OCI-LY3 (cell line): ENCODE measurements around the gene SENP5.

Experiments
- H2AFZ ChIP-seq: fragments of 200-600, 300-600 bp; shearing (Covaris generic); 2 replicates; pipeline ENCODE4 v1.6.0; 2014; ENCODE audit warnings: antibody characterized with exemption, low read depth, low read length
- H3K27ac ChIP-seq: fragments of 200-600, 300-600 bp; sonication (generic); 2 replicates; pipeline ENCODE4 v1.5.1; 2014; ENCODE audit warnings: mild to moderate bottlenecking, low read length, moderate library complexity, mixed read lengths
- H3K27me3 ChIP-seq: fragments of 200-600, 300-600 bp; sonication (generic); 2 replicates; pipeline ENCODE4 v1.6.1; 2014; ENCODE audit warnings: low read depth, low read length, mixed read lengths
- H3K36me3 ChIP-seq: fragments of 200-600, 300-600 bp; sonication (generic); replicated peaks from 2 replicates; pipeline ENCODE3; 2014; ENCODE audit warnings: low read depth, low read length, mixed read lengths
- H3K4me1 ChIP-seq: fragments of 300-600, 200-600 bp; sonication (generic); 2 replicates; pipeline ENCODE4 v1.6.1; 2014; ENCODE audit warnings: low read length, mixed read lengths
- H3K4me2 ChIP-seq: fragments of 200-600, 300-600 bp; sonication (generic); 2 replicates; pipeline ENCODE4 v1.6.1; 2014; ENCODE audit warnings: low read length, mixed read lengths
- H3K4me3 ChIP-seq: fragments of 300-600, 200-600 bp; sonication (generic); 2 replicates; pipeline ENCODE4 v1.5.1; 2014; ENCODE audit warnings: antibody characterized with exemption, mild to moderate bottlenecking, low read length, moderate library complexity
- H3K79me2 ChIP-seq: fragments of 300-600, 200-600 bp; shearing (Covaris generic); 2 replicates; pipeline ENCODE4 v1.6.1; 2014; ENCODE audit warnings: mild to moderate bottlenecking, low read length, mixed read lengths
- H3K9ac ChIP-seq: fragments of 300-600, 200-600 bp; shearing (Covaris generic); 2 replicates; pipeline ENCODE4 v1.6.0; 2014; ENCODE audit warnings: mild to moderate bottlenecking, low read length, moderate library complexity
- H3K9me3 ChIP-seq: fragments of 200-600, 300-600 bp; shearing (Covaris generic); 2 replicates; pipeline ENCODE4 v1.6.1; 2014; ENCODE audit warnings: low read length, mixed read lengths; ENCODE audit not compliant: insufficient read depth
- H4K20me1 ChIP-seq: fragments of 200-600, 300-600 bp; sonication (generic); 2 replicates; pipeline ENCODE4 v1.6.1; 2016; ENCODE audit warnings: low read length, mixed read lengths; ENCODE audit not compliant: insufficient read depth
- EZH2phosphoT487 ChIP-seq: fragments of 200-600 bp; shearing (Covaris generic); IDR thresholded peaks from 2 replicates; pipeline ENCODE4 v1.6.1; 2018; ENCODE audit warnings: antibody characterized with exemption, mixed run types, low read depth
- TF ChIP-seq, protein P1 (sequence below): fragments of 200-600, 300-600 bp; sonication (generic); IDR thresholded peaks from 2 replicates; pipeline ENCODE4 v1.5.1; 2014; ENCODE audit warnings: antibody characterized with exemption, low read length, low read depth

SENP5 gene

DNA sequence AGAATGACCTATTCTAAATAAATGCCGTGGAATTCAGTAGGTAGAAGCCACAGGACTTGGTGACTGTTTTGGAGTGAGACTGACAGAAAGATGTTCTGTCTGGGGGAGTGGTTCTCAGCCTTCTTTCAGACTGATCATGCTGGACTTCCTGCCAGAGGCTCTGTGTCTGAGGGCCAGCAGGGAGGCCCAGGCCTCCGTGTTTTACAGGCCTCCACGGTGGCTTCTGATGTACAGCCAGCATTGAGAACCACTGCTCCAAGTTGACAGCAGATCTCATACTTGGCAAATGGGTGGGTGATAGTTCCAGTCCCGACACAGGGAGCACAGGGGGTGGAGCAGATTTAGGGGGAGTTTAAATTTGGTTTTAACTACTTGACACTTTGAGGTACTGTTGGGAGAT lies 107.6 kb downstream of the SENP5 start:
- no peak overlapping the region for H3K4me3 ChIP-seq
- no peak overlapping the region for H3K4me2 ChIP-seq
- no peaks in the 10 kb centered on the region for H3K79me2 ChIP-seq
- H3K27ac ChIP-seq, result no peak overlapping the region
- no peaks in the 10 kb centered on the region for H4K20me1 ChIP-seq
- no peak overlapping the region for H3K9ac ChIP-seq
- TF ChIP-seq EZH2phosphoT487, result no peak
- TF ChIP-seq, protein P1, sequence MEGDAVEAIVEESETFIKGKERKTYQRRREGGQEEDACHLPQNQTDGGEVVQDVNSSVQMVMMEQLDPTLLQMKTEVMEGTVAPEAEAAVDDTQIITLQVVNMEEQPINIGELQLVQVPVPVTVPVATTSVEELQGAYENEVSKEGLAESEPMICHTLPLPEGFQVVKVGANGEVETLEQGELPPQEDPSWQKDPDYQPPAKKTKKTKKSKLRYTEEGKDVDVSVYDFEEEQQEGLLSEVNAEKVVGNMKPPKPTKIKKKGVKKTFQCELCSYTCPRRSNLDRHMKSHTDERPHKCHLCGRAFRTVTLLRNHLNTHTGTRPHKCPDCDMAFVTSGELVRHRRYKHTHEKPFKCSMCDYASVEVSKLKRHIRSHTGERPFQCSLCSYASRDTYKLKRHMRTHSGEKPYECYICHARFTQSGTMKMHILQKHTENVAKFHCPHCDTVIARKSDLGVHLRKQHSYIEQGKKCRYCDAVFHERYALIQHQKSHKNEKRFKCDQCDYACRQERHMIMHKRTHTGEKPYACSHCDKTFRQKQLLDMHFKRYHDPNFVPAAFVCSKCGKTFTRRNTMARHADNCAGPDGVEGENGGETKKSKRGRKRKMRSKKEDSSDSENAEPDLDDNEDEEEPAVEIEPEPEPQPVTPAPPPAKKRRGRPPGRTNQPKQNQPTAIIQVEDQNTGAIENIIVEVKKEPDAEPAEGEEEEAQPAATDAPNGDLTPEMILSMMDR, result no peak
- H3K36me3 ChIP-seq, result no peaks in the 10 kb centered on the region
- no peak overlapping the region for H2AFZ ChIP-seq
- no peaks in the 10 kb centered on the region for H3K4me1 ChIP-seq
- H3K9me3 ChIP-seq, result no peaks in the 10 kb centered on the region
- H3K27me3 ChIP-seq, result 0 out of 2 replicates have a peak, but pooled peaks cover 3% of the 10 kb centered on the region

DNA sequence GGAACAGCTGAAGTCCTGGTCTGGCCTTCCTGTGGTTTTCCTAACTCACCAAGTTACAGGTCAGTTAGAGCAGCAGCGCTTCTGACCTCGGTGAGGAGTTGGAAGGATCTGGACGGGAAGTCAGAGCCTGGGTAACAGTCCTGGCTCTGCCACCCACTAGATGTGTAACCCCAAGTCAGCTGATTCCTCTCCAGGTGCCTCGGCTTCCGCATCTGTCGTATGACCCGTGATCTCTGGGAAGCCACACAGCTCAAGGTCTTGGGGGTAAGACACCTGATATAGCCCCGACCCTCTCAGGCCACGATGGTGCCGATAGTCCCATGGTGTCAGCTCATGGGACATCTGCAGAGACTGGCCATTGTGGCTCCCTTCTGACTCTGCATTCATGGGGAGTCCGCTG lies 109.2 kb downstream of the SENP5 start:
- Histone ChIP-seq H3K4me2 (no peak overlapping the region), H3K9ac (no peak overlapping the region), H2AFZ (0 out of 2 replicates have a peak overlapping the region, but pooled peaks have one; percentile 4), H3K27me3 (no peaks in the 10 kb centered on the region), H4K20me1 (no peaks in the 10 kb centered on the region), H3K4me1 (no peaks in the 10 kb centered on the region), H3K79me2 (no peaks in the 10 kb centered on the region), H3K27ac (no peak overlapping the region), H3K9me3 (no peaks in the 10 kb centered on the region), H3K36me3 (no peaks in the 10 kb centered on the region), H3K4me3 (no peak overlapping the region)
- TF ChIP-seq, protein P1, result no peak
- TF ChIP-seq EZH2phosphoT487, result no peak

DNA sequence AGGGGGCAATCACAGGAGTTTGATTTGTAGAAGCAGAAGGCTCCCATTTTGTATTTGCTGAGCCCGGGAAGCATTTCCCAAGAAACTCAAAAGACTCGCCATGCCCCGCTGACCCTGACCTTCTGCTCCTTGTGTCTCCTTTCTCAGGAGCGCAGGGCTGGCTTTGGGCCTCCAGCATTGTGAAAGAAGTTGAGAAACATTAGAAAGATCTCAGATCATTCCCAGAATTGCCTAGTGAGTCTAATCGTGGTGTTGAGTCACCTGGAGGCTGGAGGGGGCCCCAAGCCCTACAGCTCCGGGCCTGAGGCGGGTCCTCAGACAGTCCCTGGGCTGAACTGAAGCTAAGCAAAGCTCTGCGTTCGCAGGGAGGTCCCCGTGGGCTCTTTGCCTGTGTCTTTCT lies 111.8 kb downstream of the SENP5 start:
- H3K27me3 ChIP-seq, result no peaks in the 10 kb centered on the region
- H2AFZ ChIP-seq, result no peak overlapping the region
- no peak for TF ChIP-seq EZH2phosphoT487
- TF ChIP-seq, protein P1, result no peak
- no peak overlapping the region for H3K4me3 ChIP-seq
- no peak overlapping the region for H3K9ac ChIP-seq
- peaks cover 10% of the 10 kb centered on the region for H3K9me3 ChIP-seq
- H3K79me2 ChIP-seq, result no peaks in the 10 kb centered on the region
- no peak overlapping the region for H3K4me2 ChIP-seq
- no peaks in the 10 kb centered on the region for H3K4me1 ChIP-seq
- no peaks in the 10 kb centered on the region for H4K20me1 ChIP-seq
- no peak overlapping the region for H3K27ac ChIP-seq
- peaks cover 6% of the 10 kb centered on the region for H3K36me3 ChIP-seq

DNA sequence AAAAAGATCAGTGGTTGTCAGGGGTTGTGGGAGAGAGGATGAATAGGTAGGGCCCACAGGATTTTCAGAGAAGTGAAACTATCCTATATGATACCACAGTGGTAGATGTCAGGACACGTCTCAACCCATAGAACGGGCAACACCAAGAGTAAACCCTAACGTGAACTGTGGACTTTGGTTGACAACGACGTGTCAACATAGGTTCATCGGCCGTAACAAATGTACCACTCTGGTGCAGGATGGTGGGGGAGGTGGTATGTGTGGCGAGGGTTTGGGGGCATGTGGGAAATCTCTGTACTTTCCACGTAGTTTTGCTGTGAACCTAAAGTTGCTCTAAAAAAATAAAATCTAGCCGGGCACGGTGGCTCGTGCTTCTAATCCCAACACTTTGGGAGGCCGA lies 113.9 kb downstream of the SENP5 start:
- Histone ChIP-seq H3K36me3 (peaks cover 6% of the 10 kb centered on the region), H3K4me1 (no peaks in the 10 kb centered on the region), H3K4me3 (no peak overlapping the region), H3K9ac (no peak overlapping the region), H3K4me2 (no peak overlapping the region), H3K27me3 (no peaks in the 10 kb centered on the region), H3K9me3 (peaks cover 10% of the 10 kb centered on the region), H4K20me1 (no peaks in the 10 kb centered on the region), H3K79me2 (no peaks in the 10 kb centered on the region), H3K27ac (no peak overlapping the region), H2AFZ (no peak overlapping the region)
- no peak for TF ChIP-seq EZH2phosphoT487
- TF ChIP-seq, protein P1, result no peak
